ENCODE data around the gene ARPC3. TPM values are rescaled to one million over a fixed set of nuclear protein-coding genes. Genes with fewer than 3 reads are reported as not detected.

ARPC3 gene
- total RNA-seq = 244 and 247 TPM in 2 replicates

GRCh38 chr12:110449799-110450497 lies at the start of gene ARPC3:
ARPC3 (minus strand) TSS chr12:110450337; CDS start chr12:110450260, 77 bp downstream.

GRCh38 chr12:110468214-110469048 lies 18.3 kb upstream of the ARPC3 start, which contains the start of the genes FAM216A and GPN3:
FAM216A (plus strand) TSS chr12:110468845; CDS start chr12:110468876, 31 bp downstream.
GPN3 (minus strand) TSS chr12:110468257; CDS start chr12:110468203, 54 bp downstream.

GRCh38 chr12:110403146-110403975 lies 46.8 kb downstream of the ARPC3 start, which contains the start of gene ANAPC7:
ANAPC7 (minus strand) TSS chr12:110403708; CDS start chr12:110403627, 81 bp downstream.

Other genes starting within 250 kb of the ARPC3 start
- gene ATP2A2, start 169.1 kb downstream of the ARPC3 start, total RNA-seq = 170 and 243 TPM in 2 replicates
- gene ANAPC7, start 46.6 kb downstream of the ARPC3 start, total RNA-seq = 47.9 and 65.2 TPM in 2 replicates
- 17.1 and 28.1 TPM in 2 replicates for gene GPN3, start 17.9 kb upstream of the ARPC3 start, total RNA-seq
- gene FAM216A, start 18.5 kb upstream of the ARPC3 start, total RNA-seq = 15.2 and 19.4 TPM in 2 replicates
- 54.0 and 93.1 TPM in 2 replicates for gene VPS29, start 51.8 kb upstream of the ARPC3 start, total RNA-seq
- gene RAD9B, start 52.0 kb upstream of the ARPC3 start, total RNA-seq = 0.25 and 0.55 TPM in 2 replicates
- gene PPTC7, start 133.0 kb upstream of the ARPC3 start, total RNA-seq = 10.9 and 12.4 TPM in 2 replicates
- 20.0 and 29.7 TPM in 2 replicates for gene TCTN1, start 163.8 kb upstream of the ARPC3 start, total RNA-seq
- gene HVCN1, start 238.8 kb upstream of the ARPC3 start, total RNA-seq = 4.9 and 7.9 TPM in 2 replicates